H1 (cell line): ENCODE measurements around the gene HTR3A.

Experiments used
- BRCA1 ChIP-seq: IDR thresholded peaks from 2 replicates; pipeline ENCODE4 v1.6.1; 2012; ENCODE audit warnings: low read depth, low read length, improper control_type of control experiment
- CHD1 ChIP-seq: IDR thresholded peaks from 2 replicates; pipeline ENCODE4 v1.6.1; 2012; ENCODE audit warnings: low read depth, low read length, improper control_type of control experiment
- EP300 ChIP-seq, 2 experiments: IDR thresholded peaks; 1 replicate in 1 of 2; 2 replicates in 1 of 2; pipeline ENCODE4 v1.6.1; 2011 to 2012; ENCODE audit warnings: low read depth in 2 of 2, low read length in 2 of 2, mild to moderate bottlenecking in 2 of 2, borderline replicate concordance in 1 of 2, inconsistent platforms in 1 of 2, moderate library complexity in 1 of 2
- EZH2 ChIP-seq: fragments of 200-600 bp; sonication (generic); IDR thresholded peaks from 2 replicates; pipeline ENCODE4 v1.7.1; 2012; ENCODE audit warnings: low read depth, mild to moderate bottlenecking, moderate library complexity, low read length, inconsistent platforms; ENCODE audit not compliant: severe bottlenecking
- JUN ChIP-seq: IDR thresholded peaks from 2 replicates; pipeline ENCODE4 v1.6.1; 2011; ENCODE audit warnings: low read depth, mild to moderate bottlenecking, improper control_type of control experiment, low read length
- PHF8 ChIP-seq: fragments of 200-600 bp; sonication (generic); conservative IDR thresholded peaks from 2 replicates; pipeline ENCODE4 v1.7.1; 2012; ENCODE audit warnings: low read depth, mild to moderate bottlenecking, inconsistent platforms, low read length, moderate library complexity
- POLR2AphosphoS5 ChIP-seq: IDR thresholded peaks from 2 replicates; pipeline ENCODE4 v1.6.1; 2011; ENCODE audit warnings: low read depth, low read length
- RAD21 ChIP-seq, 2 experiments: IDR thresholded peaks in 1 of 2; conservative IDR thresholded peaks in 1 of 2; 2 replicates each; pipeline ENCODE4 v1.6.1; 2011; ENCODE audit warnings: low read depth in 2 of 2, low read length in 2 of 2, improper control_type of control experiment in 1 of 2, inconsistent platforms in 1 of 2, mild to moderate bottlenecking in 1 of 2, moderate library complexity in 1 of 2
- SAP30 ChIP-seq: fragments of 300-600 bp; sonication (generic); IDR thresholded peaks from 2 replicates; pipeline ENCODE4 v1.7.1; 2012; ENCODE audit warnings: low read length, moderate library complexity, mild to moderate bottlenecking, inconsistent platforms; ENCODE audit not compliant: insufficient read depth, insufficient replicate concordance

GRCh38 chr11:113986351-113987140 lies 11.6 kb downstream of the HTR3A start:
- TF ChIP-seq JUN: no peak
- TF ChIP-seq POLR2AphosphoS5: no peak
- no peak for TF ChIP-seq EP300 (IDR thresholded peaks at IDR 0.05; ENCODE audit: borderline replicate concordance in 1 of 2, low read depth in 2 of 2, low read length in 2 of 2)
- no peak for TF ChIP-seq EZH2
- TF ChIP-seq RAD21 (IDR thresholded peaks at IDR 0.05 in 1 of 2, conservative IDR thresholded peaks at IDR 0.05 in 1 of 2; ENCODE audit: low read depth in 2 of 2, low read length in 2 of 2): no peak
- TF ChIP-seq SAP30: no peak
- TF ChIP-seq BRCA1: no peak
- TF ChIP-seq PHF8: no peak
- TF ChIP-seq CHD1: no peak
